ENCODE data around the gene BCAN.

DNA sequence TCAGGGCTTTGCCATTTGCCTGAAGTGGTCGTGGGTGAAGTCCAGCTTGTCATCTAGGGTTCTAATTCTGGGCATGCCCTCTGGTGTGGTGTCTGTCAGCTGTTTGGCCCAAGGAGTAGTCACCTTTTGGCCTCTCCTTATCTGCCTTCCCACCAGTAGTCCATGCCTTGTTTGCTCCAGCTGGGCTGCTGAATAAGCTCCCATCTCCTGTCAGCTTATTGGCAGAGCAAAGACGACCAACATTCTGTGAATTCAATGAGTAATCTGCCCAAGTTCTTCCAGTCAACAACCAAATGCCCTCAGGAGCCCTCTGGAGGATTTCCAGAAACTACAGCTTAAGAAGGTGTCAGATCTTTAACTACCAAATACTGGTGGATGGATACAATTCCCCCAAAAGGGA is 7.0 kb downstream of the BCAN start:
- no peak for TF ChIP-seq EZH2 (IDR thresholded peaks at IDR 0.05; ENCODE audit: insufficient read depth, poor library complexity, severe bottlenecking)
- TF ChIP-seq EZH2phosphoT487 (IDR thresholded peaks at IDR 0.05; ENCODE audit: insufficient read depth, low read depth): no peak
